Measurements from ENCODE around the gene ALX4.

Gene ALX4

DNA sequence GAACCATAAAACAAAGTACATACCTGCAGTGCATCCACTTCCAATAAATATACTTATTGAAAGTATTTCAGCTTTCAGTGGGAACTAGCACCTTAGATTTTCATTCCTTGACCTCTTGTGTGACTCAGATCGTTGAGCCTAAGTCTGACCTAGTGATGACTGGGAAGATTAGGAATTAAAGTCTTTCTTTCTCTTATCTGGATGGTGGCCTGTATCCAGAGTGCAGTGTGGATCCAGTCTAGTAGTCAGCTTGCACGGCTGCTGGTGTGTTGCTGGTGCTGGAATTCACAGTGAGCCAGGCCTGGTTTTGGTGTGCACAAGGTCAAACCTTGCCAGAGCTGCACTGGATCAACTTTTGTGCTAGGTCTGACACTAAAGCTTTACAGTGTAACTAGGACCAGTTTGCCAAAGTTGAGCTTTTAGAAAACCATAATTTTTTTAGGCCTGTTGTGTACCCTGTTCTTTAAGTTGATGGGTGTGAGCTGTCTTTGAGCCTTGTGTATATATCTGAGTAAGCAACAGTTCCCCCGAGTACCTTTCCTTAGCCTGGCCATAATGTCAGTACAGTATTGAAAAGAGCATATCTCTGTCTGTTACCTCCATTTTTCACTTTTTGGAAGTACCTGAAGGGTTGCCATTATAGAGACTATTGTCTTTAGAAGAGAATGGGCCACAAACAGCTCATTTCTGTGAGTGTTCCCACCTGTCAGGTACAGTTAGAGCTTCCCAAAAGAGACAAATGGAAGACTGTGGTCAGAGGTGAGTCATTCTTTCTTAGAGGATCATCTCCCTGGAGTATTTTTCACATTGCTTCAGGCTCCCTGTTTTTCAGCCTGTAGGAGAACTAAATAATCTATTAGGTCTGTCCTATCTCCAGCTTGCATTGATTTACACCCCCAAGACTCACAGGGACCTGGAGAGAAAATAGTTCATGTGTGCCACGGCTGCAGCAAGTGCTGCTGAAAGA is 89.8 kb downstream of the ALX4 start:
- DNase-seq (ENCODE audit: low read depth in 2 of 2): peak in 1 of 2 donors; percentile 48
- TF ChIP-seq, protein P1, sequence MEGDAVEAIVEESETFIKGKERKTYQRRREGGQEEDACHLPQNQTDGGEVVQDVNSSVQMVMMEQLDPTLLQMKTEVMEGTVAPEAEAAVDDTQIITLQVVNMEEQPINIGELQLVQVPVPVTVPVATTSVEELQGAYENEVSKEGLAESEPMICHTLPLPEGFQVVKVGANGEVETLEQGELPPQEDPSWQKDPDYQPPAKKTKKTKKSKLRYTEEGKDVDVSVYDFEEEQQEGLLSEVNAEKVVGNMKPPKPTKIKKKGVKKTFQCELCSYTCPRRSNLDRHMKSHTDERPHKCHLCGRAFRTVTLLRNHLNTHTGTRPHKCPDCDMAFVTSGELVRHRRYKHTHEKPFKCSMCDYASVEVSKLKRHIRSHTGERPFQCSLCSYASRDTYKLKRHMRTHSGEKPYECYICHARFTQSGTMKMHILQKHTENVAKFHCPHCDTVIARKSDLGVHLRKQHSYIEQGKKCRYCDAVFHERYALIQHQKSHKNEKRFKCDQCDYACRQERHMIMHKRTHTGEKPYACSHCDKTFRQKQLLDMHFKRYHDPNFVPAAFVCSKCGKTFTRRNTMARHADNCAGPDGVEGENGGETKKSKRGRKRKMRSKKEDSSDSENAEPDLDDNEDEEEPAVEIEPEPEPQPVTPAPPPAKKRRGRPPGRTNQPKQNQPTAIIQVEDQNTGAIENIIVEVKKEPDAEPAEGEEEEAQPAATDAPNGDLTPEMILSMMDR (IDR thresholded peaks at IDR 0.05; ENCODE audit: low read depth, low read length): no peak
- no peak overlapping the region for H3K4me3 ChIP-seq (replicated peaks in 1 of 2; ENCODE audit: low read depth in 2 of 2, low read length in 2 of 2)

GRCh38 chr11:44217432-44217831 is 92.5 kb downstream of the ALX4 start:
- DNase-seq (ENCODE audit: low read depth in 2 of 2): no peak
- TF ChIP-seq, protein P1 (IDR thresholded peaks at IDR 0.05; ENCODE audit: low read depth, low read length): no peak
- no peak overlapping the region for H3K4me3 ChIP-seq (replicated peaks in 1 of 2; ENCODE audit: low read depth in 2 of 2, low read length in 2 of 2)

- no peak for DNase-seq (ENCODE audit: low read depth in 2 of 2)
- no peak overlapping the region for H3K4me3 ChIP-seq (replicated peaks in 1 of 2; ENCODE audit: low read depth in 2 of 2, low read length in 2 of 2)
- TF ChIP-seq, protein P1 (IDR thresholded peaks at IDR 0.05; ENCODE audit: low read depth, low read length): no peak
Measured at GRCh38 chr11:44213148-44213547, 96.8 kb downstream of the ALX4 start.

DNA sequence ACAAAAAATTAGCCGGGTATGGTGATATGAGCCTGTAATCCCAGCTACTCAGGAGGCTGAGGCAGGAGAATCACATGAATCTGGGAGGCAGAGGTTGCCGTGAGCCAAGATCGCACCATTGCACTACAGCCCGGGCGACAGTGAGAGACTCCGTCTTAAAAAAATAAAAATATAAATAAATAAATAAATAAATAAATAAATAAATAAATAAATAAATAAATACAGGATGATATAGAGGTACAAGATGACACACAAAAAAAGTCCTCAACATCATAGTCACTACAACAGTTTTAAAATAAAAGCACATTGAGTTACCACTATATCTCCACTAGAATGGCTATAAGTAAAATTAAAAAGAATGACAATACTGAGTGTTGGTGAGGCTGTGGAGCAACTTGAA is 97.8 kb downstream of the ALX4 start:
- DNase-seq (ENCODE audit: low read depth in 2 of 2): no peak
- H3K4me3 ChIP-seq (replicated peaks in 1 of 2; ENCODE audit: low read depth in 2 of 2, low read length in 2 of 2): no peak overlapping the region
- TF ChIP-seq, protein P1 (IDR thresholded peaks at IDR 0.05; ENCODE audit: low read depth, low read length): no peak
